GM12892 (cell line): Measurements from ENCODE around the gene HDAC10. TPM values are rescaled to one million over a fixed set of nuclear protein-coding genes. Genes with fewer than 3 reads are reported as not detected.

Experiments used
- DNase-seq: peaks from one replicate; pipeline ENCODE4 v3.0.0; 2011; ENCODE audit not compliant: insufficient read length
- FAIRE-seq: peaks from 2 replicates; lab custom pipeline; 2011; peaks lifted over from hg19 to GRCh38; lab: Jason Lieb, UNC
- POLR2A ChIP-seq: IDR thresholded peaks from 2 replicates; pipeline ENCODE4 v1.6.1; 2011; ENCODE audit warnings: low read depth, low read length, control low read depth
- POLR2AphosphoS5 ChIP-seq: IDR thresholded peaks from 2 replicates; pipeline ENCODE4 v1.6.1; 2011; ENCODE audit warnings: low read depth, low read length, control low read depth
- TAF1 ChIP-seq: IDR thresholded peaks from 2 replicates; pipeline ENCODE4 v1.6.1; 2011; ENCODE audit warnings: low read depth, mild to moderate bottlenecking, control low read depth, low read length, borderline replicate concordance
- polyA plus RNA-seq: library from polyadenylated mRNA; unstranded; fragments of >200 nt; gene quantifications from one replicate; pipeline ENCODE4 v1.2.1, GENCODE V29; 2012; ENCODE audit warnings: missing spikeins, inconsistent platforms; ENCODE audit not compliant: missing spikeins

HDAC10 gene
- 13.0 TPM for polyA plus RNA-seq

- peak; percentile 94 for DNase-seq
- peak; percentile 93 for FAIRE-seq
- peak; percentile 67; the same call in 1 of the 2 replicates for TF ChIP-seq POLR2A
- peak; percentile 70 for TF ChIP-seq POLR2AphosphoS5
- no peak for TF ChIP-seq TAF1
Measured at GRCh38 chr22:50250555-50251476, at the start of gene HDAC10. TSS of gene HDAC10 (minus strand) at chr22:50251265. CDS start at chr22:50251032, 233 bp downstream.

- DNase-seq (no peak), FAIRE-seq (no peak)
- TF ChIP-seq TAF1 (no peak), POLR2A (no peak), POLR2AphosphoS5 (no peak)
Measured at GRCh38 chr22:50300620-50301257, 49.7 kb upstream of the HDAC10 start.

GRCh38 chr22:50299785-50300619 lies 48.9 kb upstream of the HDAC10 start:
- no peak for DNase-seq
- no peak for TF ChIP-seq POLR2AphosphoS5
- TF ChIP-seq TAF1 = no peak
- no peak for TF ChIP-seq POLR2A
- FAIRE-seq = no peak

- TF ChIP-seq POLR2AphosphoS5 (no peak), POLR2A (no peak), TAF1 (no peak)
- no peak for FAIRE-seq
- no peak for DNase-seq
Measured at GRCh38 chr22:50298937-50299784, 48.1 kb upstream of the HDAC10 start.

- DNase-seq = no peak
- no peak for FAIRE-seq
- no peak for TF ChIP-seq POLR2A
- no peak for TF ChIP-seq POLR2AphosphoS5
- no peak for TF ChIP-seq TAF1
Measured at GRCh38 chr22:50298266-50298637, 47.2 kb upstream of the HDAC10 start.

- FAIRE-seq = no peak
- no peak for TF ChIP-seq POLR2A
- no peak for TF ChIP-seq TAF1
- no peak for TF ChIP-seq POLR2AphosphoS5
- DNase-seq = no peak
Measured at GRCh38 chr22:50297510-50298265, 46.6 kb upstream of the HDAC10 start.

GRCh38 chr22:50296658-50297490 lies 45.8 kb upstream of the HDAC10 start:
- no peak for FAIRE-seq
- DNase-seq = no peak
- TF ChIP-seq POLR2A = no peak
- no peak for TF ChIP-seq TAF1
- no peak for TF ChIP-seq POLR2AphosphoS5

- FAIRE-seq (no peak), DNase-seq (no peak)
- no peak for TF ChIP-seq TAF1
- no peak for TF ChIP-seq POLR2AphosphoS5
- TF ChIP-seq POLR2A = no peak
Measured at GRCh38 chr22:50294319-50294656, 43.2 kb upstream of the HDAC10 start.

GRCh38 chr22:50293441-50294318 lies 42.6 kb upstream of the HDAC10 start:
- no peak for TF ChIP-seq POLR2AphosphoS5
- TF ChIP-seq POLR2A = no peak
- TF ChIP-seq TAF1 = no peak
- FAIRE-seq = no peak
- DNase-seq = no peak
